Measurements from ENCODE around the gene FEN1.

Gene FEN1, protein sequence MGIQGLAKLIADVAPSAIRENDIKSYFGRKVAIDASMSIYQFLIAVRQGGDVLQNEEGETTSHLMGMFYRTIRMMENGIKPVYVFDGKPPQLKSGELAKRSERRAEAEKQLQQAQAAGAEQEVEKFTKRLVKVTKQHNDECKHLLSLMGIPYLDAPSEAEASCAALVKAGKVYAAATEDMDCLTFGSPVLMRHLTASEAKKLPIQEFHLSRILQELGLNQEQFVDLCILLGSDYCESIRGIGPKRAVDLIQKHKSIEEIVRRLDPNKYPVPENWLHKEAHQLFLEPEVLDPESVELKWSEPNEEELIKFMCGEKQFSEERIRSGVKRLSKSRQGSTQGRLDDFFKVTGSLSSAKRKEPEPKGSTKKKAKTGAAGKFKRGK

DNA sequence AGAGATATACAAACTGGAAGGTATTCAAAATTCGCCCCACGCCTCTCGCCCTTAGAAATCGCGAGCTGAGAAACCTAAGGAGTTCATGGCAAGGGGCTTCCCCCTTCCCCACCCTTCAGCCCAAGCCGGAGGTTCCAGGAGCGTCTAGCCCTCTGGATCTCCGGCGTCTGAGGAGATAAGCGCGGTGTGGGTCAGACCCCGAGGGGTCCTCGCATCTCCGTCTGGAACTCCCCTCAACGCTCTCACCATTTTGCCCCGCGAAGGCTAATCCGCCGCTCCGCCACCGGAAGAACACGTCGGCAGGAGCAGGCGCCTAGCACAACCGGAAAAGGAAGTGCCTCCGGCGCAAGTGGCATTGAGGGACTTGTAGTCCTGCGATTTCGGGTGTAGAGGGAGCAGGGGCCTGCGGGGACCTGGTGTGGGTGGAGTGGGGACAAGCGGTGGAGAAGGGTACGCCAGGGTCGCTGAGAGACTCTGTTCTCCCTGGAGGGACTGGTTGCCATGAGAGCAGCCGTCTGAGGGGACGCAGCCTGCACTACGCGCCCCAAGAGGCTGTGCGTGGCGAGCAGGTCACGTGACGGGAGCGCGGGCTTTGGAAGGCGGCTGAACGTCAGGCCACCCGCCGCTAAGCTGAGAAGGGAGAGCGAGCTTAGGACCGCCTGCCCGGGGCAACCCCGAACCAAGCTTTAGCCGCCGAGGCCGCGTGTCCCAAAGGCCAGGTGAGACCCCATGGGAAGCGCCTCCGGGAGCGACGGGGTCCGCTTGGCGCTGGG is at the start of gene FEN1, which contains the start of gene TMEM258:
TSS of gene FEN1 (plus strand) at position 602 of the 773 bp plus-strand sequence. CDS start 2,451 bp downstream, outside the sequence.
TSS of gene TMEM258 (minus strand) at position 290 of the 773 bp plus-strand sequence. CDS start at position 249, 41 bp downstream.
- Histone ChIP-seq H3K4me1 (ENCODE audit: insufficient read depth, low read length) (peaks cover 24% of the 10 kb centered on the region), H3K9me3 (ENCODE audit: low read length) (no peaks in the 10 kb centered on the region), H3K36me3 (ENCODE audit: insufficient read depth, low read length) (peaks cover 34% of the 10 kb centered on the region), H3K4me3 (ENCODE audit: low read depth in 1 of 2, low read length in 2 of 2) (peak within 1 kb of the TSS; percentile 60 to 98), H3K9ac (ENCODE audit: low read length) (peak within 1 kb of the TSS; percentile 99), H3K27ac (ENCODE audit: low read depth, low read length) (peak within 1 kb of the TSS; percentile 97), H3K27me3 (ENCODE audit: control insufficient read depth in 1 of 2, insufficient read depth in 2 of 2, low read length in 2 of 2) (no peaks in the 10 kb centered on the region)

DNA sequence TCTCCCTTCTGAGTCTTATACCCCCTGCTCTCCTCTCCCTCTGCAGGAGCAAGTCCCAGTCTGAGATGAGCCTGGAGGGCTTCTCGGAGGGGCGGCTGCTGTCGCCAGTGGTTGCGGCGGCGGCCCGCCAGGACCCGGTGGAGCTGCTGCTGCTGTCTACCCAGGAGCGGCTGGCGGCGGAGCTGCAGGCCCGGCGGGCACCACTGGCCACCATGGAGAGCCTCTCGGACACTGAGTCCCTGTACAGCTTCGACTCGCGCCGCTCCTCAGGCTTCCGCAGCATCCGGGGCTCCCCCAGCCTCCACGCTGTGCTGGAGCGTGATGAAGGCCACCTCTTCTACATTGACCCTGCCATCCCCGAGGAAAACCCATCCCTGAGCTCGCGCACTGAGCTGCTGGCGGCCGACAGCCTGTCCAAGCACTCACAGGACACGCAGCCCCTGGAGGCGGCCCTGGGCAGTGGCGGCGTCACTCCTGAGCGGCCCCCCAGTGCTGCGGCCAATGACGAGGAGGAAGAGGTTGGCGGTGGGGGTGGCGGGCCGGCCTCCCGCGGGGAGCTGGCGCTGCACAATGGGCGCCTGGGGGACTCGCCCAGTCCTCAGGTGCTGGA is 49.1 kb upstream of the FEN1 start:
- H3K36me3 ChIP-seq (ENCODE audit: insufficient read depth, low read length), result no peaks in the 10 kb centered on the region

DNA sequence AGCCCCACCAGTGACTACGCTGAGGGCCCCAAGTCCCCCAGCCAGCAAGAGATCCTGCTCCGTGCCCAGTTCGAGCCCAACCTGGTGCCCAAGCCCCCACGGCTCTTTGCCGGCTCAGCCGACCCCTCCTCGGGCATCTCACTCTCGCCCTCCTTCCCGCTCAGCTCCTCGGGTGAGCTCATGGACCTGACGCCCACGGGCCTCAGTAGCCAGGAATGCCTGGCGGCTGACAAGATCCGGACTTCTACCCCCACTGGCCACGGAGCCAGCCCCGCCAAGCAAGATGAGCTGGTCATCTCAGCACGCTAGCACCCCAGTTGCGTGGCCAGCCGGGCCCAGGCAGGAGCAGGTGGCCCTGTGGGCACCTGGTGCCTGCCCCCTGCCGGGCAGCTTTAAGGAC is 48.5 kb upstream of the FEN1 start:
- Histone ChIP-seq H3K27ac (ENCODE audit: low read depth, low read length) (no peak overlapping the region), H3K9me3 (ENCODE audit: low read length) (no peaks in the 10 kb centered on the region), H3K4me3 (ENCODE audit: low read depth in 1 of 2, low read length in 2 of 2) (no peak overlapping the region), H3K4me1 (ENCODE audit: insufficient read depth, low read length) (no peaks in the 10 kb centered on the region), H3K36me3 (ENCODE audit: insufficient read depth, low read length) (no peaks in the 10 kb centered on the region), H3K27me3 (ENCODE audit: control insufficient read depth in 1 of 2, insufficient read depth in 2 of 2, low read length in 2 of 2) (no peaks in the 10 kb centered on the region), H3K9ac (ENCODE audit: low read length) (no peak overlapping the region)

More for the DNA sequence above, 49.1 kb upstream of the FEN1 start:
- Histone ChIP-seq H3K4me1 (ENCODE audit: insufficient read depth, low read length) (no peaks in the 10 kb centered on the region), H3K27ac (ENCODE audit: low read depth, low read length) (no peak overlapping the region), H3K9me3 (ENCODE audit: low read length) (no peaks in the 10 kb centered on the region), H3K27me3 (ENCODE audit: control insufficient read depth in 1 of 2, insufficient read depth in 2 of 2, low read length in 2 of 2) (no peaks in the 10 kb centered on the region), H3K9ac (ENCODE audit: low read length) (no peak overlapping the region), H3K4me3 (ENCODE audit: low read depth in 1 of 2, low read length in 2 of 2) (no peak overlapping the region)

GRCh38 chr11:61744609-61745156 is 48.0 kb upstream of the FEN1 start:
- no peaks in the 10 kb centered on the region for H3K9me3 ChIP-seq (ENCODE audit: low read length)
- no peak overlapping the region for H3K9ac ChIP-seq (ENCODE audit: low read length)
- H3K27me3 ChIP-seq (ENCODE audit: control insufficient read depth in 1 of 2, insufficient read depth in 2 of 2, low read length in 2 of 2), result peaks cover 0 to under 1% of the 10 kb centered on the region in 2 donors
- H3K27ac ChIP-seq (ENCODE audit: low read depth, low read length), result no peak overlapping the region
- no peak overlapping the region for H3K4me3 ChIP-seq (ENCODE audit: low read depth in 1 of 2, low read length in 2 of 2)
- no peaks in the 10 kb centered on the region for H3K4me1 ChIP-seq (ENCODE audit: insufficient read depth, low read length)
- no peaks in the 10 kb centered on the region for H3K36me3 ChIP-seq (ENCODE audit: insufficient read depth, low read length)

- Histone ChIP-seq H3K9ac (ENCODE audit: low read length) (no peak overlapping the region), H3K4me1 (ENCODE audit: insufficient read depth, low read length) (no peaks in the 10 kb centered on the region), H3K27ac (ENCODE audit: low read depth, low read length) (no peak overlapping the region), H3K27me3 (ENCODE audit: control insufficient read depth in 1 of 2, insufficient read depth in 2 of 2, low read length in 2 of 2) (peaks cover 0 to 11% of the 10 kb centered on the region in 2 donors), H3K36me3 (ENCODE audit: insufficient read depth, low read length) (no peaks in the 10 kb centered on the region), H3K4me3 (ENCODE audit: low read depth in 1 of 2, low read length in 2 of 2) (no peak overlapping the region), H3K9me3 (ENCODE audit: low read length) (no peaks in the 10 kb centered on the region)
Measured at GRCh38 chr11:61745781-61746441, 46.8 kb upstream of the FEN1 start.

- H3K9me3 ChIP-seq (ENCODE audit: low read length), result no peaks in the 10 kb centered on the region
- H3K27me3 ChIP-seq (ENCODE audit: control insufficient read depth in 1 of 2, insufficient read depth in 2 of 2, low read length in 2 of 2), result peaks cover 2 to 18% of the 10 kb centered on the region in 2 donors
- no peak overlapping the region for H3K9ac ChIP-seq (ENCODE audit: low read length)
- H3K4me3 ChIP-seq (ENCODE audit: low read depth in 1 of 2, low read length in 2 of 2), result no peak overlapping the region
- H3K27ac ChIP-seq (ENCODE audit: low read depth, low read length), result no peak overlapping the region
- no peaks in the 10 kb centered on the region for H3K36me3 ChIP-seq (ENCODE audit: insufficient read depth, low read length)
- H3K4me1 ChIP-seq (ENCODE audit: insufficient read depth, low read length), result no peaks in the 10 kb centered on the region
Measured at GRCh38 chr11:61746442-61747191, 46.1 kb upstream of the FEN1 start.

- H3K9me3 ChIP-seq (ENCODE audit: low read length), result no peaks in the 10 kb centered on the region
- no peaks in the 10 kb centered on the region for H3K36me3 ChIP-seq (ENCODE audit: insufficient read depth, low read length)
- peaks cover 4% of the 10 kb centered on the region for H3K4me1 ChIP-seq (ENCODE audit: insufficient read depth, low read length)
- no peak overlapping the region for H3K9ac ChIP-seq (ENCODE audit: low read length)
- H3K4me3 ChIP-seq (ENCODE audit: low read depth in 1 of 2, low read length in 2 of 2), result no peak overlapping the region
- H3K27me3 ChIP-seq (ENCODE audit: control insufficient read depth in 1 of 2, insufficient read depth in 2 of 2, low read length in 2 of 2), result peaks cover 7 to 24% of the 10 kb centered on the region in 2 donors
- no peak overlapping the region for H3K27ac ChIP-seq (ENCODE audit: low read depth, low read length)
Measured at GRCh38 chr11:61747192-61747966, 45.3 kb upstream of the FEN1 start.

DNA sequence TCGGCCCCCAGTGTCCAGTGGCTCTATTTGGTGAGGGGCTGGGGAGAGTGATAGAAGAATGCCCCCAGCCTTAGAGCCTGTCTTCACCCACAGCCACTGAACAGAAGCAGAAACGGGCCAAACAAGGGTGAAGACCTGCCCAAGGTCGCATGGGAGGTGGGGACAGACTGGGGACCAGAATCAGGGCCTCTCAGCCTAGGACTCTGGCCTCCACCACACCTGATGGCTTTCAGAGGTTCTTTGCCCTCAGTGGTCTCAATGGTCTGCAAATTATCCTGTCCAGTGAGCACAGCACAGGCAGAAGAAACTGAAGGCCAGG is 44.8 kb upstream of the FEN1 start:
- Histone ChIP-seq H3K27ac (ENCODE audit: low read depth, low read length) (no peak overlapping the region), H3K4me1 (ENCODE audit: insufficient read depth, low read length) (peaks cover 7% of the 10 kb centered on the region), H3K9me3 (ENCODE audit: low read length) (no peaks in the 10 kb centered on the region), H3K27me3 (ENCODE audit: control insufficient read depth in 1 of 2, insufficient read depth in 2 of 2, low read length in 2 of 2) (peaks cover 7 to 27% of the 10 kb centered on the region in 2 donors), H3K9ac (ENCODE audit: low read length) (no peak overlapping the region), H3K4me3 (ENCODE audit: low read depth in 1 of 2, low read length in 2 of 2) (no peak overlapping the region), H3K36me3 (ENCODE audit: insufficient read depth, low read length) (no peaks in the 10 kb centered on the region)

DNA sequence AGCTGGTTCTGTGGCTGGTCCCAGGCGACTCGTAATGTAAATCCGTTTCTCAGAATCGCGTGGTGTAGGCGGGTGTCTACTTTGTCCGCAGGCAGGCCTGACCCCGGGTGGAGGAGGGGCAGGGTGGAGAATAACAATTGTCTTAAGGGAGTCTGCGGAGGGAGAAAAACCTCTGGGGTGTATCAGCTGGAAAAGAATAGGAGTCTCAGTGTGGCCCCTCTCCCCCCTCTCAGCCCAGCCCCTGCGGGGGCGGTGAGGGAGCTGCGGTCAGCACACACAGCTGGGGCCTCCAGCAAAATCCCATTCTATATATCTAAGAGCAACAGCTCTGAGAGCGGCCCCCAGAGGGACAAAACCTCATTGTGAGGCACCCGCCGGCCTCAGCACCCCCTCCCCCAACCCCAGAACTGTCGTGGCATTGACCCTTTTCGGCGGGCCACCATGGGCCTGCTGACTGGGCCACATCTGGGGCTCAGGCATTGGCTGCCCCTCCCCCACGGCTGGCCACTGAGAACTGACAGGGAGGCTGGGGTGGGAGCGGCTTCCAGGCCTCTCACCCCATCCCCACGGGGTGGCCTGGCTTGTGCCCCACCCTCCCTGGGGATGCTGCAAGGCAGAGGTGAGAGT is 43.0 kb upstream of the FEN1 start:
- Histone ChIP-seq H3K36me3 (ENCODE audit: insufficient read depth, low read length) (no peaks in the 10 kb centered on the region), H3K9ac (ENCODE audit: low read length) (no peak overlapping the region), H3K27me3 (ENCODE audit: control insufficient read depth in 1 of 2, insufficient read depth in 2 of 2, low read length in 2 of 2) (peaks cover 7 to 35% of the 10 kb centered on the region in 2 donors), H3K9me3 (ENCODE audit: low read length) (no peaks in the 10 kb centered on the region), H3K27ac (ENCODE audit: low read depth, low read length) (no peak overlapping the region), H3K4me1 (ENCODE audit: insufficient read depth, low read length) (peaks cover 9% of the 10 kb centered on the region), H3K4me3 (ENCODE audit: low read depth in 1 of 2, low read length in 2 of 2) (no peak overlapping the region)

Measured in muscle layer of colon (tissue), 2 donors.